HEK293T (cell line): ENCODE measurements around the gene ART1.

ENCODE experiments used
- BHLHE40 ChIP-seq: fragments of 450-650 bp; IDR thresholded peaks from 2 replicates; pipeline ENCODE4 v1.6.1; 2016; ENCODE audit warnings: mild to moderate bottlenecking, moderate library complexity, borderline replicate concordance
- FOXA1 ChIP-seq: fragments of 450-650 bp; IDR thresholded peaks from 2 replicates; pipeline ENCODE4 v1.6.1; 2016; ENCODE audit warnings: mild to moderate bottlenecking
- SP1 ChIP-seq: fragments of 450-650 bp; IDR thresholded peaks from 2 replicates; pipeline ENCODE4 v1.6.1; 2017
- TARDBP ChIP-seq: fragments of 450-650 bp; IDR thresholded peaks from 2 replicates; pipeline ENCODE4 v1.6.1; 2016
- ZNF384 ChIP-seq: fragments of 450-650 bp; IDR thresholded peaks from 2 replicates; pipeline ENCODE4 v1.6.1; 2016

DNA sequence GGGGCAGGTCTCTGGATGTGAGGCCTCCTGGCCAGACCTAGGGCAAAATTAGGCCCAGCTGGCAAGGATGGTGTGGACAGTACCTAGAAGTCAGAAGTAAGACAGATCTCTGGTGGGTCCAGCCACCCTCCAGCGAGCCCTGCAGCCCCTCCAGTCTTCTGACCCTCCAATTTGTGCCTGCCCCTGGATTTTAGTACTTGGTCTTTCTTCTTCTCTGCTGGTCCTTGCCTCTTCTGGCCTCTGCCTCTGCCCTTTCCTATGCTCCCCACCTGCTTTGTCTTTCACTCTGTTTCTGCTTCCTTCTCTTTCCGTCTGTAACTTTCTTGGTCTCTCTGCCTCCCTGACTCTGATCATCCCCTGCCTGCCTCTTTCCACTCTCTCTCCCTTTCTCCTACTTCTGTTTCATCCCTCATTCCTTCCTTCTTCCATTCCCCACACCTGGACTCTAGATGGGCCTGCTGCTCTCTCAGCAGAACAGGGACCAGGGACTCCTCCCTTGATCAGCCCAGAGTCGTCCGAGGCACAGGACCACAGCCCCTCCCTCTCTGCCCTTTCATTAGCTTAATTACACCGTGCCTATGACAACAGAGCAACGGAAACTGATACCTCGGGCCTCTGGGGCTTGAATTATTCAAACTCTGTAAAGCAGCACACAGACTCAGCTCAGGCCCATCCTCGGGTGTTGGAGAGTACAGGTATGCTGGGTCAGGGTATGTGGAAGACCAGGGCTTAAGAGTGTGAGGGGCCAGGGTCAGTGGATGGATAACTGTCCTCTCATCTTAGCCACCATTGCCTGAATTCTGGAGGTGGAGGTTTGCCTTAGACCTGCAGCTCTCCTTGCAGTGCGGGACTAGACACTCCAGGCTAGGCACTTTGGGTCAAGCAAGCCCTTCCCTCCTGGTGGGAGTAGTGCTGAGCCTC lies 26.7 kb downstream of the ART1 start, which contains the start of gene CHRNA10:
- TF ChIP-seq FOXA1 (no peak), ZNF384 (no peak), TARDBP (no peak), SP1 (no peak), BHLHE40 (no peak)
